Brain microvascular endothelial cell (primary cell): Measurements from ENCODE around the gene FBXO48.
A peak's percentile ranks its signal among the peaks of the same experiment; 100 is the strongest.
"Not testable (repeated sequence)": the region's sequence is repeated elsewhere in the genome, so short reads cannot be mapped to it uniquely, and the experiment has no call there.

Source experiments
- DNase-seq: peaks from one replicate; pipeline ENCODE4 v3.0.0-alpha.2; 2020
- H3K27ac ChIP-seq: fragments of 250-450 bp; sonication (Bioruptor Pico); 2 replicates; pipeline ENCODE4 v1.5.1; 2020; ENCODE audit warnings: mild to moderate bottlenecking, moderate library complexity
- H3K27me3 ChIP-seq: fragments of 250-450 bp; sonication (Bioruptor Pico); replicated peaks from 2 replicates; pipeline ENCODE4 v1.5.1; 2020; ENCODE audit warnings: mild to moderate bottlenecking
- H3K36me3 ChIP-seq: fragments of 250-450 bp; sonication (Bioruptor Pico); replicated peaks from 2 replicates; pipeline ENCODE4 v1.5.1; 2020; ENCODE audit warnings: mild to moderate bottlenecking
- H3K4me3 ChIP-seq: 2 replicates; pipeline ENCODE4 v1.5.1; 2011; ENCODE audit warnings: low read depth, mild to moderate bottlenecking, control low read depth, low read length, moderate library complexity
- CTCF ChIP-seq: IDR thresholded peaks from 2 replicates; pipeline ENCODE4 v1.5.1; 2011; ENCODE audit warnings: low read depth, mild to moderate bottlenecking, moderate library complexity, low read length, control low read depth, inconsistent platforms; ENCODE audit errors: missing control alignments
- in situ Hi-C: cut with HindIII; loops from 2 replicates; pipeline ENCODE4 v1.10.0; 2017; ENCODE audit warnings: low sequenced_read_pairs, low pct_ligation_motif_present

FBXO48 gene

GRCh38 chr2:68489282-68489681, 22.2 kb upstream of the FBXO48 start:
- H3K27me3 ChIP-seq: no peaks in the 10 kb centered on the region
- H3K36me3 ChIP-seq: no peaks in the 10 kb centered on the region
- in situ Hi-C loops: no loop called here
- no peak for DNase-seq
- no peak overlapping the region for H3K4me3 ChIP-seq
- no peak overlapping the region for H3K27ac ChIP-seq
- TF ChIP-seq CTCF: no peak

- peak; percentile 29 for DNase-seq
- in situ Hi-C loops, H3K4me3 ChIP-seq, H3K36me3 ChIP-seq, H3K27ac ChIP-seq, H3K27me3 ChIP-seq: not testable (repeated sequence)
These were observed 21.5 kb upstream of the FBXO48 start for GRCh38 chr2:68488605-68489004.

GRCh38 chr2:68487773-68488355, 20.8 kb upstream of the FBXO48 start:
- Histone ChIP-seq H3K36me3 (no peaks in the 10 kb centered on the region), H3K4me3 (no peak overlapping the region), H3K27me3 (no peaks in the 10 kb centered on the region), H3K27ac (no peak overlapping the region)
- in situ Hi-C loops: no loop called here
- DNase-seq: no peak
- peak; percentile 27 for TF ChIP-seq CTCF

GRCh38 chr2:68483011-68483410, 15.9 kb upstream of the FBXO48 start:
- no peak for TF ChIP-seq CTCF
- Histone ChIP-seq H3K27me3 (no peaks in the 10 kb centered on the region), H3K27ac (no peak overlapping the region), H3K36me3 (no peaks in the 10 kb centered on the region), H3K4me3 (no peak overlapping the region)
- in situ Hi-C loops: no loop called here
- no peak for DNase-seq

GRCh38 chr2:68482296-68482820, 15.3 kb upstream of the FBXO48 start:
- Histone ChIP-seq H3K36me3 (no peaks in the 10 kb centered on the region), H3K4me3 (no peak overlapping the region), H3K27ac (no peak overlapping the region), H3K27me3 (no peaks in the 10 kb centered on the region)
- TF ChIP-seq CTCF: no peak
- in situ Hi-C loops: no loop called here
- DNase-seq: no peak

GRCh38 chr2:68478688-68479087, 11.6 kb upstream of the FBXO48 start:
- no peak overlapping the region for H3K4me3 ChIP-seq
- H3K27ac ChIP-seq: no peak overlapping the region
- no peak for DNase-seq
- no peaks in the 10 kb centered on the region for H3K27me3 ChIP-seq
- H3K36me3 ChIP-seq: no peaks in the 10 kb centered on the region
- in situ Hi-C loops: no loop called here
- no peak for TF ChIP-seq CTCF
